NCI-H69 (cell line): ENCODE results near the gene KSR2.
"Not testable (repeated sequence)": the region's sequence is repeated elsewhere in the genome, so short reads cannot be mapped to it uniquely, and the experiment has no call there.

Experiments
- DNase-seq: peaks from one replicate; lab custom pipeline; 2025; lab: John Stamatoyannopoulos, UW

The KSR2 gene

DNA sequence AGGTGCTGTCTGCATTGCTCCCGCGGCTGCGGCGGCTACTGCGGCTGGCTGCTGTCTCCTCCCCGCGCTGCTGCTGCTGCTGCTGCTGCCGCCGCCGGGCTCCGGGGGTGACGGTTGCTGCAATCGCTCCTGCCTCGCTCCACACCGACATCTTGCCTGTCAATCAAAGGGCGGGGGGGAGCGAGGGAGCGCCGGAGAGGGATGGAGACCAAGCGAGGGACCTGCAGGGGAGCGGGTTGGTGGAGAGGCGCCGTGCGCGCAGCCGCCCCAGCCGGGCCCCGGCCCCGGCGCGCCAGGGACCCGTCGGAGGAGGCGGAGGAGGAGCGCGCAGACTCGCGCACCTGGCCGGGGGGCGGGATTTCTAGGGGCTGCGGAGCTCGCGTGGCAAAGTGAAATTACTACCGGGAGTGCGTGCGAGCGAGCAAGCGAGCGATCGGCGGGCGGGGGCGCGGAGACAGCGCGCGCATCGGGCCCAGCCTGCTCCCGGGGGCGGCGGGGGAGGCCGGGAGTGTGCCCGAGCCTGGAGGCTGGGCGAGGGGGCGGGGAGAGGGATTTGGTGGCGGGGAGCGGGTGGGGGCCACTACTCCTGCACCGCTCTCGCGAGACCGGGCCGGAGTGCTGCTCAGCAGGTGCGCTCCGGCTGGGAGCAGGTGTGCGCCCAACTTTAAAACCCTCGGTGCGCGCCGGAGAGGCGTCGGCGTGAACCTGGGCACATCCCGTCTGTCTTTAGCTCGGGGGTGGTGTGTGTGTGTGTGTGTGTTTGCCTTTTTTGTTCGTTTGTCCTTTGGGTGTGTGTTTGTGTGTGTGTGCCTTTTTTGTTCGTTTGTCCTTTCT, at the start of gene KSR2:
TSS of gene KSR2 (minus strand) at position 165 of the 834 bp plus-strand sequence. CDS start 735 bp downstream, outside the sequence.
- DNase-seq: peak; percentile 98

DNA sequence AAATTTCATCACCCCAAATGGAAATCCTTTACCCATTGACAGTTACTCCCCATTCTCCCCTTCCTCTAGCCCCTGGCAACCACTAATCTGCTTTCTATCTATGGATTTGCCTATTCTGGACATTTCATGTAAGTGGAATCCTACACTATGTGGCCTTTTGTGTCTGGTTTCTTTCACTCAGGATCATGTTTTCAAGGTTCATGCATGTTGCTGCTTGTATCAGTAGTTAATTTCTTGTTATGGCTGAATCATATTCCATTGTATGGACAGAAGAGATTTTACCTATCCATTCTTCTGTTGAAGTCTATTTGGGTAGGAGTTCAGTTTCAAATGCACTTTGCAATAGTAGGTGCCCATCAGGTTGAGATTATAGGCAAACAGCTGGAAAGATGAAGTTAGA, 49.1 kb upstream of the KSR2 start:
- DNase-seq: no peak

DNA sequence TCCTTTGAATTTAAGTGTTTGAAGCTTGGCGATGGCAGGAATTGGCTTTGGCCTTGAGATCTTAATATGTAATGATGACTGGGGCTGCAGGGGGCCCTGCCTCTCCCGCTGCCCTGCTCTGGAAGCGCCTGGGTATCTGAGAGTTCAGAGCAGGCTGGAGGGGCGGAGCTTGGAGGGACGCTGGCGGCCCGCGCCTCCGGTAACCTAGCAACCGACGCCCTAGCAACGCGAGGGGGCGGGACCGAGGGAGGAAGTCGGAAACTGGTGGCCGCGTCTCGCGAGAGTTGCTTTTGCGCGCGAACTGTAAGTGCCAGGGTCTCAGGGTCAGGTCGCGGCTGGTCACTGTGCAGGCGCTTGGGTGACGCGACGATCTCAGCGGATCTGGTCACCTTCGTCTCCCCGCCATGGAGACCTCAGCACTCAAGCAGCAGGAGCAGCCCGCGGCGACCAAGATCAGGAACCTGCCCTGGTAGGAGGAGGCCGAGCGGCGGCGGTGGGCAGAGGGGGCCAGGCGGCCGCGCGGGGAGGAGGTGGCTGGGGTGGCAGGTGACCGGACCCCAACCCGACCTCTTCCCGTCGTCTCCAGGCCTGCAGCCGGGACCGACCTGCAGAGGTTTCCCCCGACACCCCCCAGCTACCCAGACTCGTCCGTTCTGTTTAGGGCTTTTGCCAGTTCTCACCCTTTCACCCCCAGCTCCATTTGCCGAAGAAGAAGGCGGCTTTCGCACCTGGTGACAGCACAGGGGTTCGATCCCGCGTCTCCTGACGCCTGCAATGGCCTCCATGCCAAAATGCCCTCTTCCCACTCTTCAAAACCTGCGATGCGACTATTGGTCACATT, 47.9 kb upstream of the KSR2 start, which contains the start of gene RFC5:
TSS of gene RFC5 (plus strand) at position 280 of the 841 bp plus-strand sequence. CDS start at position 405, 125 bp downstream.
- DNase-seq: peak; percentile 100

DNA sequence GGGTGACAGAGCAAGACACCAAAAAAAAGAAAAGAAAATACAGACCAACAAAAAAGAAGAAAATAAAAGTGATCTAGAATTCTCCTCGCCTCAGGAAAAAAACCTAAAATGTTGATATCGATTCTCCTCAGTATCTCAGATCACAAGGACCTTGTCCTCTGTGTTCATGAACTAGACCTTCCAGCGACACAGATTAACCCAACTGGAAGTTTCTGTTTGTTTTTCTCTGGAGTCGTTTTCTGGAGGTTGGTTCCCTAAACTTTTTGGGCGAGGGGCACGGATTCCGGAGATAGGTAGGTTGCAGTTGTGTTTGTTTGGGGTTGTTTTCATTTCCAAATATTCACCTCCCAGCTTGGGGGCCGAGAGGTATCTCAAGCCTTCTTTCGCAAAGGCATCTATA, 47.2 kb upstream of the KSR2 start:
- DNase-seq: peak; percentile 30

DNA sequence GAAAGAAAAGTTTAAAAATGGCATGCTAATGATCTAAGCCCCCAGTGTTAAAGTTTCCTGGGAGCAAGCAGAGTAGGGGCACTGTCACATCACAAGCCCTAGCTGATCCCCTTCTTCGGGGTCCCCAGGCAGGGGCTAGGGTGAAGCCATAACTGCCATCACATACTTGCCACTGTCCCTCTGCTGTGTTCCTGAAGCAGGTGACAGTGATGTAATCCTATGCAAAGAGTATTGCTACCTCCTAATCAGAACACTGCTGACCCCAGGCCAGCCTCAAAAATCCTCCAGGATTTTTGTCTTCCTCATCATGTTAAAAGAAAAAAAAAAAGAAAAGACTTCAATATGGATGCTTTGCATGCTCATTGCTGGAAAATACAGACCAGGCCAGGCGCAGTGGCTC, 46.5 kb upstream of the KSR2 start:
- DNase-seq: no peak

DNA sequence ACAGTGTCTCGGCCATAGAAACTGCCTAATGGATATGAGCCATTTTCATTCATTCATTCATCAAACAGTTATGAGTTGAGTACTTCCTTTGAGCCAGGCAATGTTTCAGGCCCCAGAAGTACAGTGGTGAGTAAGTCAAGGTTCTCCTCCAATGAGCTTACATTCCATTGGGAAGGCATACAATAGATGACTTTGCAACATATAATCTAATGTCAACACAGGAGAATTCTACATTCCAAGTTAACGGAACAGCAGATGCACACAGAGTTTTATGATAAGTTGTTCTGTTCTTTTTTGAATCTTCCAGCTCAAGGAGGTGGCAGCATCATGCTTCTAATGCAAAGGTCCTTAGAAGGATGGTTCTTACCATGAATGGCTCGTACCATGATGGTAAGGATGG, 44.5 kb upstream of the KSR2 start:
- DNase-seq: no peak

DNA sequence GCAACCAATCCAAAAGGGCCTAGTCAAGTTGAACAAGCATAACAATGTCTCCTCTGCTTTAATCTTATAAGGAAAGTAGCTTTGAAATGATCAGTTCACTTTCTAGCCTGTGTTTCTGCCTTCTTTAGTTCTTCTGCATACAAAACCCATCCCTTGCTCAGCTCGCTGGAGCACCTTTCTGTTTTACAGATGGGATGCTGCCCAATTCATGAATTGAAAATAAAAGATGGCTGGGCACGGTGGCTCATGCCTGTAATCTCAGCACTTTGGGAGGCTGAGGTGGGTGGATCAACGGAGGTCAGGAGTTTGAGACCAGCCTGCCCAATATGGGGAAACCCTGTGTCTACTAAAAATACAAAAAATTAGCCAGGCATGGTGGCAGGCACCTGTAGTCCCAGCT, 43.2 kb upstream of the KSR2 start:
- DNase-seq: no peak

DNA sequence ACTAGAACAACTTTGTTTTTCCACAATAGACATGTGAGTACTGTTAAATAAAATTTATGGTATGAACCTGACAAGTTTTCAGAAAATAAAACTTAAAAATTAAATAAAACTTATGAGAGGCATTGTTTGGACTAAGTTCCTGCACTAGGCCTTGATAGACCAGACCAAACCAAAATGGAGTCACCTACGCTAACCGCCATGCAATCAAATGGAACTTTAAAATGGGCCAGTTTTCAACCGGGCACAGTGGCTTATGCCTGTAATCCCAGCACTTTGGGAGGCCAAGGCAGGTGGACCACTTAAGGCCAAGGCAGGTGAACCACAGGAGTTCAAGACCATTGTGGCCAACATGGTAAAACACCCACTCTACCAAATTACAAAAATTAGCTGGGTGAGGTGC, 42.6 kb upstream of the KSR2 start:
- DNase-seq: no peak

DNA sequence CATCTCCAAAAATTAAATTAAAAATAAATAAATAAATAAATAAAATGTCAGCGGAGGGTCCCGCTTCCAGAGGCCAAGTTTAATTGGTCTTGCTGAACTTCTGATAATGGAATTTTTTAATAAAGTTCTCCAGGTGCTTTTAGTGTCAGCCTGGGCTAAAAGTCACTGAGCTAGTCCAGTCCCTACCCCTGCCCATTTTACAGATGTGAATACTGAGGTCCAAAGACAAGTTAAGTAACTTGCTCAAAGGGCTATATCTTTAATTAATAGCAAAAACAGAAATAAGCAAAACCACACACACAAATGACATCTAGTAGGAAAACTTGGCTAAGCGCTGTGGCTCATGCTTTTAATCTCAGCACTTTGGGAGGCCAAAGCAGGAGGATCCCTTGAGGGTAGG, 42.1 kb upstream of the KSR2 start:
- no peak for DNase-seq

DNA sequence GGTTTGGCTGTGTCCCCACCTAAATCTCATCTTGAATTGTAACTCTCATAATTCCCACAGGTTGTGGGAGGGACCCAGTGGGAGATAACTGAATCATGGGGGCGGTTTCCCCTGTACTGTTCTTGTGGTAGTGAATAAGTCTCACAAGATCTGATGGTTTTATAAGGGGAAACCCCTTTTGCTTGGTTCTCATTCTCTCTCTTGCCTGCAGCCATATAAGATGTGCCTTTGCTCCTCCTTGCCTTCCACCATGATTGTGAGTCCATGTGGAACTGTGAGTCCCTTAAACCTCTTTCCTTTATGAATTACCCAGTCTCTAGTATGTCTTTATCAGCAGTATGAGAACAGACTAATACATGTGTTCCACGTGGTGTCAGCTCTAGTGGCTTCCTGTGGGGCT, 31.0 kb upstream of the KSR2 start:
- DNase-seq: not testable (repeated sequence)

DNA sequence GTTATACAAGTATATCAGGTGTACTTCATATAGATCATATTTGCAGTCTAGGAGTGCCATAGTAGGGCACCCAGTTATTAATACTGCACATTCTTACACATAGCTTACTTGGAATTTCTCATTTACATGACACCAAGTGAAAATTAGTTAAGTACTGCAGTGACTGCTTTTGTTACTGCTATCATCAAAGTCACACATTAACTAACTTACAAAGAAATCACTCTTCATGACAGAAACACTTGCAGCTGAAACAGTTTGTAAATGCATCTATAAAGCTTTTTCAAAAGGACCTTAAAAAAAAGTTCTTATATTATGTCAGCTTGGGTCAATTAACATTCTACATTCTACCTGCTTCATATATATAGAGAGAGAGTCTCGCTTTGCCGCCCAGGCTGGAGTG, 29.9 kb upstream of the KSR2 start:
- no peak for DNase-seq

DNA sequence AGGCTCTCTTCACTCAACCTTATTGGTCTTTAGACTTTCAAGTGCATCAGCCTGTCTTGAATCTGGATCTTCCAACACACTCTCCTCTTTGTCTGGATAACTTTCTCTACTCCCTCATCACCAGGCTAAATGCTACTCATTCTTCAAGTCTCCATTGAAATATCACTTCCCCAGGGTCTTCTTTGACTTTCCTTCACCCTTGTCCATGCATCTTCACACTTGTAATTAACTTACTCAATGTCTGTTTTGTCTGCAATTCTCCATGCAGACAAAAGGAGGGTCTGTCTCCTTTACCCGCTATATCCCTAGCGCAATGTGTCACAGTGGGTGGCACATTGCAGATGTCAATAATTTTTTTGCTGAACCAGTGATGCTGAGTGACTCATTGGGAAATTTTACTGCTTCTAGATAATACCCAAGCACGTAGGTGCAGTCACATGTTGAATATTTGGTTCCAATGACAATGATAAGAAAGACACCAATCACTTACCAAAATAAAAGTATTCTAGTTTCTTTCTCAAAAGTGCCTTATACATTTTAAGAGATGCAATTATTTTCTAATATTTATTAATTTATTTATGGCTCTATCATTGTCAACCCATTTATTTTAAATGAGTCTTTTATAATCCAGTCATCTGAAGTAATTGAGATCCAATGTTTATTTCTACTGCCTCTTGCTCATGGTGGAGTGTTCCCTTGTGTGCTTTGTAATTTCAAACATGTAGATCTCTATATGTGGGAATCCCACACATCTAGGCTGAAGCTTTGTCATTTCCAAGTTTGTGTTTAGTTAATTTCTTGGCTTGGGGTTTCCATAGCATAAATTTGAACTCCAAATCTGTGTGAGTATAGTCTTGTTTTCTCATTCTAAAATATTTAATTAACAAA, 26.0 kb upstream of the KSR2 start:
- DNase-seq: peak; percentile 15

DNA sequence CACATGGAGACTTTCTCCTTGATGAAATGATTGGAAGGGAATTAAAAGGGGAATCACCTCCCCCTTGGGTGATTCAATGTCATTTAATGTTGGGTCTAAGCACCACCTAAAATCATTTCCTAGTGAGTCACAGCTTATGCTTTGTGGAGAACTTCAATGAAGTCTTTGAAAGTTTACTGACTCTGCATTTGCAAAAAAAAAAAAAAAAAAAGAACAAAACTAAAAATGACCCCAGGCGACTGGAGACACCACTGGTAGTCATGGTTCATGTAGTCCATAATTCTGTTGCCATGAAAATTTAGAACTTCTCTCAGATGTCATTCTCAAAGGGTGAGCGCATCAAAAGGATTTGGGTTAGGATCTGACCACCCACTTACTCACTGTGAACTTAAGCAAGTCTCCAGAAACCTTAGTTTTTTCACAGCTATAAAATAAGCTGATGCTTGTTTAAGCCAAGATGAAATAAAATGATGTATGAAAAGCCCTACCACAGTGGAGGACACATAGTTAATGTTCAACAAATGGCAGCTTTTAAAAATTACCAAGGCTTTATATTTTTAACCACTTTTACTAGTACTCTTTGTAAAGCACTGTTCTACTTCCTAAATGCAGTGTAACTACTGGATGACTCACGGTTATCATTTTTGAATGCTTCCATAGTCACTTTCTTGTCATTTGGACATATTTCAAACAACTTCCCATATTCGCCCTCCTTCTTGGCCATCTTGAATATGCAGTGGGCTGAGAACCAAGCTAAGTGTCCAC, 18.1 kb upstream of the KSR2 start:
- no peak for DNase-seq

DNA sequence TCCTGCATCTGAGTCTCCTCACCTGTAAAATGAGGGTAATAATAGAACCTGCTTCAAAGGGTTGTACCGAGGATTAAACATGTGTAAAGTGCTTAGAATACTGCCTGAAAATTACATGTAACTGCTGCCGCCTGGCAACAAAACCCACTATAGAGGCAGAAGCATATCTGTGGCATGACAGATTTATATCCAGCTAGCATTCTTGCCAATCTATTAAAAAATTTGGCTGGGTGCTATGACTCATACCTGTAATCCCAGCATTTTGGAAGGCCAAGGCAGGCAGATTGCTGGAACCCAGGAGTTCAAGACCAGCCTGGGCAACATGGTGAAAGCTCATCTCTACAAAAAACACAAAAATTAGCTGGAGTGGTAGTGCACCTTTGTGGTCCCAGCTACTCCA, 16.4 kb upstream of the KSR2 start:
- no peak for DNase-seq

DNA sequence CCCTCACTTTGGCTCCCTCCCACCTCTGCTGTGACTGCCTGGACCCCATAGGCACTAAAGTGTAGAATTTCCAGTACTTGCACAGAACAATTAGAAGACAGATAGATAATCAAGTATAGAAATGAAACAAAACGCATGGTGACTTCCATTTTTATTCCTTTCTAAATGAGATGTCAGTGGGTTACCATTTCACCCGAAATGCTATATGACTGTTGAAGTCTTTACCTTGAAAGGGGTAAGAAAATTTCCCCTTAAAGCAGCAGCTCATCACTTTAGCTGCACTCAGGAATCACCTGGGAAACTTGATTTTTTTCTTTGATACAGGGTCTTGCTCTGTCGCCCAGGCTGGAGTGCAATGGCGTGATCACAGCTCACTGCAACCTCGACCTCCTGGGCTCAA, 12.5 kb upstream of the KSR2 start:
- no peak for DNase-seq

DNA sequence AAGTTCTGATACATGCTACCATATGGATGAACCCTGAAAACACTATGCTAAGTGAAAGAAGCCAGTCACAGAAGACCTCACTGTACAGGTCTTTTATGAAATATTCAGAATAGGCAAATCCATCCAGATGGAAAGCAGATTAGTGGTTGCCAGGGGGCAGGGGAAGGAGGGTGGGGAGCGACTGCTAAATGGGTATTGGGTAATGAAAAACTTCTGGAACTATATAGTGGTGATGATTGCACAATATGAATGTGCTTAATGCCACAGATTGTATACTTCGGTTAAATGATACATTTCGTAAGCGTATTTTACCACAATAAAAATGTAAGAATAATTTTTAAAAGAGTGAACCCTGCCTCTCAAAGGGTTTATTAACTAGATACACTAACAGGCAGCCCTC, 11.8 kb upstream of the KSR2 start:
- DNase-seq: no peak

DNA sequence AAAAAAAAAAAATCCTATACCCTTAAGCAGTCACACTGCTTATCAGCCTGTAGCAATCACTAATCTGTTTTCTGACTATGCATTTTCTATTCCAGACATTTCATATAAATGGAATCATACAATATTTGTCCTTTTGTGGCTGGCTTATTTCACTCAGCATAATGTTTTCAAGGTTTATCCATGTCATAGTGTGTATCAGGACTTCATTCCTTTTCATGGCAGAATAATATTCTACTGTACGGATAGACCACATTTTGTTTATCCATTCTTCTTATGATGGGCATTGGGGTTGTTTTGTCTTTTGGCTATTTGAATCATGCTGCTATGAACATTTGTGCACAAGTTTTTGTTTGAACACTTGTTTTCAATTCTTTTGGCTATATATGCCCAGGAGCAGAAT, 8.6 kb upstream of the KSR2 start:
- no peak for DNase-seq

DNA sequence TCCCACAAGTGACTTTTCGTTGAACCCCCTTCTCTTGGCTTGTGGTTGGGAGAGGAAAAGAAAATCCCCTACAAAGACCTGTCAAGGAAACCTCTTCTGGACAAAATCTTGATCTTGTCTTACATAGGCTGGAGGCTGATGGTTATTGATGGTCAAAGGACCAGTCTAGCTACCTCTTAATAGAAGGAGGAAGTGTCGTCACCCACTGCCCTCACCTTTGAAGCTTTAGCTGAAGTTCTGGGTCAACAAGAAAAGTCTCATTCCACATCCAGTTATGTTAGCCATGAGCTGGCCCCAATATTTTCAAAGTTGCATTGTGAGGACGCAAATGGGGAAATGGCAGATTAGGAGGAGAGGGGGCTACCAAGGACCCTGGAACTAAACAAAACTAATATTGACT, 6.2 kb upstream of the KSR2 start:
- no peak for DNase-seq

DNA sequence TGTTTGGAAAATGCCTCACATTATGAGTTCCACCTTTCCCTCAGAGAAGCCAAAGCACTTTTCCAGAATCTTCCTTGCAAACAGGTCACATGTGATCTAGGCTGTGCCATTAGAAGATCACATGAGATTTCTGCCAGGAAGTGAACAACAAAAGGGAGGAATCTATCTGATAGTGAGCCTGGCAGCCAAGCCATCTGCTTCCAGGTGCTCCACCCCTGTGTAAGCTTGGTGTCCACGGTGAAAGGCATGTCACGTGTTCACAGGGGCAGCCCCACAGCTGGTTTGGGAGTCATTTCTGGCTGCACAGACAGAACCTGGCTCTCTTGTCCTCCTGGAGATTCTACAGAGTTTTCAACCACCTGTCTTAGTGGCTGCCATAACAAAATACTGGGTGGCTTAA, 3.5 kb upstream of the KSR2 start:
- DNase-seq: peak; percentile 56

DNA sequence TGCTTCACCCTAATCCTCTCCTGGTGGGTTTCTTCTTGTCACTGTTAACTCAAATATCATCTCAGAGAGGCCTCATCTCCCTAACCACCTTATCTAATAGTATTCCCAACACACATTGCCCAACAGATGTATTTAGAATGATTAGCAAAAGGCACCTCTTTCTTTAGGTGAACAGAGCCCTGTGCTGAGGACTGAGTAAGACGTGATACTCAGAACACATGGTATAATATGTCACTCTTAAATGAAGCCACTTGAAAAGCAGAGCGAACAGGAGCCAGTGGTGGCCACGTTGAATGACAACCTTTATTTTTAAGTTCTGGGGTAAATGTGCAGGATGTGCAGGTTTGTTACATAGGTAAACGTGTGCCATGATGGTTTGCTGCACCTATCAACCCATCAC, 1.5 kb upstream of the KSR2 start:
- no peak for DNase-seq

DNA sequence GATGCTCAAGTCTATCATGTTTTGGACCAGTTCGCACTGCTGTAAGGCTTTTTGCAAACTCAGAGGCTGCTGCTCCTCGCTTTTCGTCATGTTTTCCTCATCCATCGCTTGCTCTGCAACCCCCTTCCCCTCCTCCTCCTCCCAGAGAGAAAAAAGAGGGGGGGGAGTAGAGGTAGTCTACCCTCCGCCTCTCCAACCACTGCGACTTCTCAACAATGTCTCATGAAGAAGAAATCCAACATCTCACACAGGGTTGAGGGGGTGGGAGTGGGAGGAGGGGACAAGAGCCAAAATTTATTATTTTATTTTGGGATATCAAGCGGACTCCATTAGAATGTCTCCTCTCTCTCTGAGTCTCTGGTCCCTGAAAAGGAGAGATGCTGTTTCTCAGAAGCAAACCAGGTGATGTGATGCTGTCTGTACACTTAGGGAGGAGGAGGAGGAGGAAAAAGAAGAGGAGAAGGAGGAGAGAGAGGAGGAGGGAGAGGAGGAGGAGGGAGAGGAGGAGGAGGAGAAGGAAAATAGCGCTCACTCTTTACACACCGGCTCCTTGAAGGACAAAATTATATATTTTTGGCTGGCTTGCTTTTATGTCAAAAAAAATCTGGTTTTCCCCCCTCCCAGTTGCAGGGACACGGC, 520 bp downstream of the KSR2 start:
- DNase-seq: peak; percentile 60
